Measurements from ENCODE around the gene PLCB2.

PLCB2 gene

DNA sequence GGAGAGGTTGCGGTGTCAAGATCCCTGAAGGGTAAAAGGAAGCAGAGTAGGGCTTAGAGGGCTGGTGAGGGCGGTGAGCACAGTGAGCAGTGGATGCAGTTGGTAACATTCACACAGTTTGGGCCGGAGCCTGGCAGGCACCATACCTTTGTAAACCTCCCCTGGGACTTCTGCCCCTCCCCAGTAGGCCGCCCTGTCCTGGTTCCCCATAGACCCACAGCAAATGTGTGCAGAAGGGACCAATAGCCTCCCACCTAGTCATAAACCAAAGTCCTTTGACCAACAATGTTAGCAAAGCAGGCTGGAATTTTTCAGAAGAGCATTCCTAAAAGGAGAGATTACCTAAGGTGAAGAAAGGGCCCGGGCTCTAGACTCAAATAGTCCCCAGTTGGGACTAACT is 41.4 kb upstream of the PLCB2 start:
- H3K79me2 ChIP-seq (ENCODE audit: insufficient read depth, low read length) = no peaks in the 10 kb centered on the region
- H3K9ac ChIP-seq (ENCODE audit: low read depth, low read length, poor library complexity, severe bottlenecking) = peak overlapping the region; percentile 19
- peaks cover 3% of the 10 kb centered on the region for H3K4me1 ChIP-seq (ENCODE audit: insufficient read depth, low read length, poor library complexity, severe bottlenecking)

DNA sequence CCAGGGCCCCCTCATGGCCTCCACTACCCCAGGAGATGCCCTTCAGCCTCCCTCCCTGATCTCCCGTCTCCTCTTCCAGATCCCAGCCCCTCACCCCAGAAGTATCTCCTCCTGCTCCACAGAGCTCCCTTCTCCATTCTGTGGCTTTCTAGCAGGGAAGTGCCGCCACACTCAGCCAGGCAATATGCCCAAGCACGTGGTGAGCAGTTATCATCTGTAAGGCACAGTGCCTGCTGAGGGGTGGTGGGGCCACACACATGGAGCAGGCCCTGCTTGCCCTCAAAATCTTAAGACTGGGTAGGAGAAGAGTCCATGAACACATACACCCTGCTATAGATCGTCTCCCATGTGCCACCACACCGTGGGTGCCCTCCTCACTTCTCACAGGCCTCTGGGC is 40.7 kb upstream of the PLCB2 start:
- H4K20me1 ChIP-seq (ENCODE audit: insufficient read depth, low read length, poor library complexity, severe bottlenecking) = no peaks in the 10 kb centered on the region
- no peak overlapping the region for H3K4me3 ChIP-seq (ENCODE audit: low read length, poor library complexity, severe bottlenecking)
- no peaks in the 10 kb centered on the region for H3K4me1 ChIP-seq (ENCODE audit: insufficient read depth, low read length, poor library complexity, severe bottlenecking)
- H3K9ac ChIP-seq (ENCODE audit: low read depth, low read length, poor library complexity, severe bottlenecking) = peak overlapping the region; percentile 19
- H3K27me3 ChIP-seq (ENCODE audit: insufficient read depth, low read length, poor library complexity, severe bottlenecking) = no peaks in the 10 kb centered on the region
- H3K4me2 ChIP-seq (ENCODE audit: low read depth, low read length, poor library complexity, severe bottlenecking) = no peak overlapping the region
- H3F3A ChIP-seq (ENCODE audit: low read depth) = no peaks in the 10 kb centered on the region
- no peak overlapping the region for H2AFZ ChIP-seq (ENCODE audit: low read length)
- no peaks in the 10 kb centered on the region for H3K9me2 ChIP-seq (replicated peaks; ENCODE audit: low read depth, low read length)
- H3K9me3 ChIP-seq (ENCODE audit: insufficient read depth, low read depth, low read length) = no peaks in the 10 kb centered on the region
- TF ChIP-seq EZH2phosphoT487 (IDR thresholded peaks at IDR 0.05; ENCODE audit: borderline replicate concordance) (no peak), CTCF (conservative IDR thresholded peaks at IDR 0.05; ENCODE audit: low read length) (no peak)
- H3K36me3 ChIP-seq (ENCODE audit: insufficient read depth, low read length) = no peaks in the 10 kb centered on the region
- H3K79me2 ChIP-seq (ENCODE audit: insufficient read depth, low read length) = no peaks in the 10 kb centered on the region

More for the DNA sequence above, 41.4 kb upstream of the PLCB2 start:
- Histone ChIP-seq H3K4me2 (ENCODE audit: low read depth, low read length, poor library complexity, severe bottlenecking) (no peak overlapping the region), H3F3A (ENCODE audit: low read depth) (no peaks in the 10 kb centered on the region), H2AFZ (ENCODE audit: low read length) (no peak overlapping the region), H3K4me3 (ENCODE audit: low read length, poor library complexity, severe bottlenecking) (no peak overlapping the region), H3K36me3 (ENCODE audit: insufficient read depth, low read length) (no peaks in the 10 kb centered on the region), H4K20me1 (ENCODE audit: insufficient read depth, low read length, poor library complexity, severe bottlenecking) (no peaks in the 10 kb centered on the region), H3K9me2 (replicated peaks; ENCODE audit: low read depth, low read length) (no peaks in the 10 kb centered on the region), H3K27me3 (ENCODE audit: insufficient read depth, low read length, poor library complexity, severe bottlenecking) (no peaks in the 10 kb centered on the region), H3K9me3 (ENCODE audit: insufficient read depth, low read depth, low read length) (no peaks in the 10 kb centered on the region)
- TF ChIP-seq EZH2phosphoT487 (IDR thresholded peaks at IDR 0.05; ENCODE audit: borderline replicate concordance) (no peak), CTCF (conservative IDR thresholded peaks at IDR 0.05; ENCODE audit: low read length) (no peak)

DNA sequence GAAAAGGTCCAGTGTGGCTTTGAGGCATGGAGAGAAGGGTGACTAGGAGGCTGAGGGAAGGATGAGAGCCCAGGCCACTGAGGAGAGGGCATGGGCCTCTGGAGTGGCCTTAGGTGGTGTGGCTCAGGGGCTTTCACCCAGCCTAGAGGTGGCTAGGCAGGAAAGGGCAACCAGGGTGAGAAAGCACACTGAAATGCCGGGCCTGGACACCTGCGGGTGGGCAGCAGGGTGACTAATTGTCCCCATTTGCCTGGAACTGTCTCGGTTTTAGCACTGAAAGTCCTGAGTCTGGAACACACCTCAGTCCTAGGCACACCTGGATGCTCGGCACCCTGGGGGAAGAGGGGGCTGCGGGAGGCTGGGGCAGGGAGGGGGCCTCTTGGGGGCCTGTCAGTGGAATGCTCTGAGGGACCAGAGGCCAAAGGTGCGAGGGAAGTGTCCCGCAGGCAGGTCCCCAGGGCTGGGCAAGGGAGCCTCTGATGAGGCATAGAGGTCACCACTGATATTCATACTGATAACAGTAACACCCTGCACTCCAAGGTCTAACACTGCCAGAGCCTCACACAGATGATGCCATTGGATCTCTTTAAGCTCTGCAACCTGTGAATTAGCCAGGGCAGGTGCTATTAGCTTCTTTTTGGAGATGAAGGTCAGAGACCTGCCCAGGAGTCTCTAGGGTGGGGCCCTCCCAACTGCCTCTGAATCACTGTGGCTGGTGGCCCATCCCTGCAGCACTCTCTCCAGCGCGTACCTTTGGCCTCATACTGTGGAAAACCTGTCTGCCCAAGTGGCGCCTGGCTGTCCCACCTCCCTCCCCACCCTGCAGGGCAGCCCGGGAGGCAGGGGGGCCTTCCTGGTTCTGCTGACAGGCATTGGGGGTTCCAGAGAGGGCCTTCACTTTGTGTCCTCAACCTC is 40.1 kb upstream of the PLCB2 start:
- Histone ChIP-seq H3K9me3 (ENCODE audit: insufficient read depth, low read depth, low read length) (no peaks in the 10 kb centered on the region), H3K4me1 (ENCODE audit: insufficient read depth, low read length, poor library complexity, severe bottlenecking) (no peaks in the 10 kb centered on the region), H3K27me3 (ENCODE audit: insufficient read depth, low read length, poor library complexity, severe bottlenecking) (no peaks in the 10 kb centered on the region), H3F3A (ENCODE audit: low read depth) (no peaks in the 10 kb centered on the region), H3K36me3 (ENCODE audit: insufficient read depth, low read length) (no peaks in the 10 kb centered on the region), H4K20me1 (ENCODE audit: insufficient read depth, low read length, poor library complexity, severe bottlenecking) (no peaks in the 10 kb centered on the region), H3K9ac (ENCODE audit: low read depth, low read length, poor library complexity, severe bottlenecking) (no peak overlapping the region), H3K4me2 (ENCODE audit: low read depth, low read length, poor library complexity, severe bottlenecking) (no peak overlapping the region), H3K4me3 (ENCODE audit: low read length, poor library complexity, severe bottlenecking) (no peak overlapping the region), H3K79me2 (ENCODE audit: insufficient read depth, low read length) (no peaks in the 10 kb centered on the region), H3K9me2 (replicated peaks; ENCODE audit: low read depth, low read length) (no peaks in the 10 kb centered on the region), H2AFZ (ENCODE audit: low read length) (no peak overlapping the region)
- no peak for TF ChIP-seq EZH2phosphoT487 (IDR thresholded peaks at IDR 0.05; ENCODE audit: borderline replicate concordance)
- TF ChIP-seq CTCF (conservative IDR thresholded peaks at IDR 0.05; ENCODE audit: low read length) = no peak

All from Loucy (cell line).